ENCODE data around the gene KAT6B.

DNA sequence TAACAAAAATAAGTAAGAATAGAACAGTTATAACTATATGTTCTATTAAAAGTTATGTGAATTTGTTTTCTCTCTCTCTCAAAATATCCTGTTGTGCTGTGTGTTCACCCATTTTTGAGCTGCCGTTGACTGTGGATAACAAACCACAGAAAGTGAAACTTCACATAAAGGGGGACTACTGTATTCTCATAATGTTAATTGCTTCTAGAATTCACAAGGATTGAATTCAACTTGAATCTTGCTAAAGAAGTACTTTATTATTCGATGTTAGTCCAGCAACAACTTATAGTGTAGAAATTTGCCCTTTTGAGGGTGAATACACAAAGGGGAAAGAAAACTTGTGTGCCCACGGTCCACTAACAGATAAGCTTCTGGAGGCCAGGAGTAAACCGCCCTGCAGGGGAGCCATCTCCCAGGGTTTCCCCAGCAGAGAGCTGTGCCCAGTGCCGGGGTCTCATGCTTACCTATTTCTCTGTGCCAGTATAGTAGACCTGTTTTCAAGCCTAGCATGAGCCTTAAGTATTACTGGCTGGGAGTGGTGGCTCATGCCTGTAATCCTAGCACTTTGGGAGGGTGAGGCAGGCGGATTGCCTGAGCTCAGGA, 87.1 kb downstream of the KAT6B start:
- TF ChIP-seq CTCF (IDR thresholded peaks at IDR 0.05 in 4 of 5, conservative IDR thresholded peaks at IDR 0.05 in 1 of 5) = no peak
- TF ChIP-seq POLR2A (IDR thresholded peaks at IDR 0.05) = no peak
